Stimulated activated CD4-positive, alpha-beta T cell treated with anti-CD3 and anti-CD28 coated beads, Interleukin-15, amount 100 ng/mL, for 1 hour (primary cell): ENCODE data around the gene CHID1.

Source experiments
- DNase-seq, 2 donors: peaks; one replicate each; pipeline ENCODE4 v3.0.0-alpha.2; 2020; ENCODE audit warnings: low read depth in 1 of 2, low spot score in 1 of 2

The CHID1 gene

GRCh38 chr11:825366-826226 lies 85.0 kb downstream of the CHID1 start:
- DNase-seq, result no peak

GRCh38 chr11:824942-825341 lies 85.7 kb downstream of the CHID1 start:
- no peak for DNase-seq

DNA sequence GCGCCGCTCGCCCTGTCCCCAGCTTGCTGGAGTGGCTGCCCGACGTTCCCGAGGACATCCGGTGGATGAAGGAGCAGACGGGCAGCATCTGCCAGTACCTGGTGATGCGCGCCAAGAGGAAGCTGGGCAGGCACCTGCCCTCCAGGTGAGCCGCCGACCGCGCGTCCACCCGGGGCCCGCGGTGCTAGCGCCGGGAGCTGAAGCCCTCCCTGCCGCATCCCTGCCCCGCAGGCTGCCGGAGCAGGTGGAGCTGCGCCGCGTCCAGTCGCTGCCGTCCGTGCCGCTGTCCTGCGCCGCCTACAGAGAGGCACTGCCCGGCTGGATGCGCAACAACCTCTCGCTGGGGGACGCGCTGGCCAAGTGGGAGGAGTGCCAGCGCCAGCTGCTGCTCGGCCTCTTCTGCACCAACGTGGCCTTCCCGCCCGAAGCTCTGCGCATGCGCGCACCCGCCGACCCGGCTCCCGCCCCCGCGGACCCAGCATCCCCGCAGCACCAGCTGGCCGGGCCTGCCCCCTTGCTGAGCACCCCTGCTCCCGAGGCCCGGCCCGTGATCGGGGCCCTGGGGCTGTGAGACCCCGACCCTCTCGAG lies 86.2 kb downstream of the CHID1 start:
- no peak for DNase-seq

- no peak for DNase-seq
Measured at GRCh38 chr11:823441-824291, 86.9 kb downstream of the CHID1 start.

DNA sequence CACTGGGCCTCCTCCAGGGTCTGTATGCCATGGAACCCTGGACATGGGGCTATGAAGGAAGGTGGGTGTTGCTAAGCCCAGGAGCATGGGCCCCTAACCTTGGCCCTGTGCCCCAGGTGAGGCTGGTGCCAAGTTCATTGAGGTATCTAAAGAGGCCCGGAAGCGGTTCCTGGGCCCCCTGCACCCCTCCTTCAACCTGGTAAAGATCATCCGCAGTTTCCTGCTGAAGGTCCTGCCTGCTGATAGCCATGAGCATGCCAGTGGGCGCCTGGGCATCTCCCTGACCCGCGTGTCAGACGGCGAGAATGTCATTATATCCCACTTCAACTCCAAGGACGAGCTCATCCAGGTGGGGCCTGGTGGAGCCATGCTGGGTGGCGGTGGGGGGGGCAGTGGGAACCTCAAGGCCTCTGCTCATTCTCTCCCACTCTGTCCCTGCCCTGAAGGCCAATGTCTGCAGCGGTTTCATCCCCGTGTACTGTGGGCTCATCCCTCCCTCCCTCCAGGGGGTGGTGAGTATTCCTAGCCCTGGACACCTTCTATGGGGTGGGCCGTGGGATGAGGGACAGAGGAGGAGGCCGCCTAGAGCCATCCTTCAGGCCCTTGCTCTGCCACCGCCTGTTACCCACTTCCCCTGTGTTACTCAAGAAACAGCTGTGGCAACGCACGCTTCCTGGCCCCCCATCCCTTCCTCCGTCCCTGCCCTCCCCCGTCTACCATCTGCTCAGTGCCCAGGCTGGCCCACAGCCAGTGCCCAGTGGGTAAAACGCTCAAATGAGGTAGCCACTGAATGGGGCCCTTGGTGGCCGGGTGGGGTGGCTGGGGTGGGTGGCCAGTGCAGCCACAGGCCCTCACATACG lies 88.9 kb downstream of the CHID1 start:
- no peak for DNase-seq

DNA sequence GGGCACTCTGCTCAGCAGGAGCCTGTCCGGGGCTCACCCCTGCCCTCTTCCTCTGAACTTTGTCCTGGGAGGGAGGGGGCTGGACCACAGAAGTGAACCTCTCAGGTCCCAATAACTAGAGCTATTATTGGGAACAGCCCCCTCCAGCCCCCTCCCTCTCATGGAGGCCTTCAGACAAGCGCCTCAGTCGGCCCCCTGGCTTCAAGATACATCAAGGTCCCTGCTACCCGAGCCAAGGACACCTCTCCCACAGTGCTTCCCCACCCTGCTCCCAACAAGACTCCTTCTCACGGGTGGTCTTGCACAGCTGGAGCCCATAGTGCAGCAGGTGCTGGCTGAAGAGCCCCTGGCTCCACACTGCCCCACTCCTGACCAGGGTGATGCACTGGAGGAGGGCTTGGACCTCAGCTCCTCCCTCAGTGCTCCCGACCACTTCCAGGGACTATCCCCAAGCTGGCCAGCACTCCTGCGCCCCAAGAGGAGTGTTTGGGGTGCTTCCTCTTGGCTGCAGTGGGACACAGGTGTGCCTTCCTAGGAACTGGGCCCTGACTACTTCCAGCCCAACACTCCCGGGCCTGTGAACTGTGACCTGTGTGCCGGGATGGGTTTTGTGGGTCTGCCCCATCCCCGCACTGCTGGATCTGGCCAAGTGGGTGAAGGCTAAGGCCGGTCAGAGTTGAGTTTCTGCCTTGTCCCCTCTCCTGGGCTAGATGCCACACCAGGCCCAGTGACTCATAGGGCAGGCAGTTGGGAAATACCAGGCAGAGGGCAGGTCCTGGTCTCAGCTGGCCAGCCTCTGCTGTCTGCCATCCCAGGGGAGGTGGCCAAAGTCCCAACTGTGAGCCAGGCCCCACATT lies 89.7 kb downstream of the CHID1 start:
- no peak for DNase-seq

DNA sequence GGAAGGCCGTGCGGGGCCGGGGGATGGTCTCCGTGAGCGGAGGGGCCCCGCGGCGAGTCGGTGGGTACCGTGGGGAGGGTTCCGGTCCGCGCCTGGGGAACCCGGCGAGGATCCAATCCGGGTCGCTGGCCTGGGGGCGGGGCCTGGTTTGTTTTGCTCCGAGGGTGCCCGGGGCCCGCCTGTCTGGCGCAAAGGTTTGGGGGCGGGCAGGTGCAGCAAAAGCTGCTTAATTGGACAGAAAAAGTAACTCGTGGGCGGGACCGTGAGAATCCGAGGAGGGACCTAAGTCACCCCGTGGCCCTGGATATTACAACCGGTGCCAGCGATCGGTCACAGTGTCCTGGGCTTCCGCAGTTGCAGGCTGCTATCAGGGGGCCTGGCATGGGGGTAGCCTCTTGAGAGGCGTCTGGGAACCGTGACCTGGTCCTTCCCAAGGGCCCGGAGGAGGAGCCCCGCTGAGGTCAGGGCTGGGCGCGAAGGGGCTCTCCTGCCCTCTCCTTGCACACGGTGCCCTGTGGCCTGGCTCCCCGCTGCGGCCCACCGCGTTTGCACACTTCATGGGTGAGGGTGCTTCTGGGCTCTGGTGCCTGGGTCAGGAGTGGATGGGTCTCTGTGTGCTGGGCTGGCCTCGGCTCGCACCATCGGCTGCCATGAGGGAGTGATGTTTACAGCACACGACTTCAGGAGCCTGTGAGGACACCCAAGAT lies 90.5 kb downstream of the CHID1 start:
- DNase-seq, result peak; percentile 86 to 90

- DNase-seq, result peak; percentile 86 to 90
Measured at GRCh38 chr11:819129-819931, 91.3 kb downstream of the CHID1 start.

DNA sequence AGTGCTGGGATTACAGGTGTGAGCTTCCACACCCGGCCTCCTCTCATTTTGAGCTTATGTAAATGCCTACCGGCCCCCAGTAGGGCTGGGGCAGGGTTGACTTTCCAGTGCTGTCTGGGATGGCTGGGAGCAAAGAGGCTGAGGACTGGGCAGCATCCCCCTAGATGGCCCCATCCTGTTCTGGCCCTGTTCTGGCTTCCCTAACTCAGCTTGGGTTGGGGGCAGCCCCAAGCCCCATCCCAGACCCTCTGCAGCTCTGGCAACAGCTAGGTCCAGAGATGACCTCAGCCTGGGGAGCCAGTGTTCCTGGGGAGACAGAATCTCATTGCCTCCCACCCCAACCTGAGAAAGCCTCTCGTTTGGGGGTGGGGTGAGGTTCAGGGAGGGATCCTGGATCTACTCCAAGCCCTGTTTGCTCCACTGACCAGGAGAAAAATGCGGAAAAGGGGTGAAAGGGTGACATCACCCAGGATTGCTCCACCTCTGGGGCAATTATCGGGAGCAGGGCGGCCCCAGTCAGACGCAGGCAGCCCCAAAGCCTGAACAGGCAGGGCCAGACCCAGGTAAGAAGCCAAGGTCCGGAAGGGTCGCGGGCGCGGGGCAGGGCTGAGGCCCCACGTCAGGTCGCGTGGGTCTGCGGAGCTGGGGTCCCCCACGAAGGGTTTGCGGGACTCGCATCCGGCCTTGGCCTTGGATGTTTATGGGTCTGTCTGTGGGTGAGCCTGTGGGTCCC lies 92.0 kb downstream of the CHID1 start, which contains the start of gene PNPLA2:
Gene PNPLA2 (plus strand): TSS at position 519 of the 733 bp plus-strand sequence. CDS start 805 bp downstream, outside the sequence.
- DNase-seq, result no peak
